GM19455 (cell line): ENCODE results near the gene SMAD6.

Source experiments
- ATAC-seq: cut with Tn5 transposase; IDR thresholded peaks from one replicate; pipeline ENCODE4 v1.9.1; 2021; ENCODE audit not compliant: unreplicated experiment

SMAD6 gene

DNA sequence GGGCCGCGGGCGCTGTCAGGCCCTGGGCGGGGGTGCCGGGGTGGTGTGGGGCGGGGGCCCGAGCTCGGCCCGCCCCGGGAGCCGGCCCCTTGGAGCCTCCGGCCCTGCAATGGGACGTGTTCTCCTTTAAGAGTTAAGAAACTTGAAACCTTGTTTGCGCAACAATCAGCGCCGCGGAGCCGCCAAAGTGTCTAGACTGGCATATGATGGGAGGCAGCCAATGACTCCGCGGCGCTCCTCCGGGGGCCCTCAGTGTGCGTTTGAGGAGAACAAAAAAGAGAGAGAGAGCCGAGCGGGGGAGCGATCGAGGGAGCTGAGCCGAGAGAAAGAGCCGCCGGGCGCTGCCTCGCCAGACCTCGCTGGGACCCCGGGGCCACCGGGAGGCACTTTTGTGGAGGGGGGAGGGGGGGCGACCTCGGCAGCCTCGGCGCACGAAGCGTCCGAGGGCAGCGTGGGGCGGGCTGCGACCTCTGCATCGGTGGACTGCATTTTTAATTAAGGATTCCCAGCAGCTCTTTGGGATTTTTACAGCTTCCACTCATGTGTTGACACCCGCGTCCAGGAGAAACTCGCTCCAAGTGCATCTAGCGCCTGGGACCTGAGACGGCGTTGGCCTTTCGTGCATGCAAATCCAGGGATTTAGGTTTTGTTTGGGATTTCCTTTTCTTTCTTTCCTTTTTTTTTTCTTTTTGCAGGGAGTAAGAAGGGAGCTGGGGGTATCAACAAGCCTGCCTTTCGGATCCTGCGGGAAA lies at the start of gene SMAD6:
Gene SMAD6 (plus strand): TSS at position 202 of the 752 bp plus-strand sequence. CDS start 1,023 bp downstream, outside the sequence.
- no peak for ATAC-seq

DNA sequence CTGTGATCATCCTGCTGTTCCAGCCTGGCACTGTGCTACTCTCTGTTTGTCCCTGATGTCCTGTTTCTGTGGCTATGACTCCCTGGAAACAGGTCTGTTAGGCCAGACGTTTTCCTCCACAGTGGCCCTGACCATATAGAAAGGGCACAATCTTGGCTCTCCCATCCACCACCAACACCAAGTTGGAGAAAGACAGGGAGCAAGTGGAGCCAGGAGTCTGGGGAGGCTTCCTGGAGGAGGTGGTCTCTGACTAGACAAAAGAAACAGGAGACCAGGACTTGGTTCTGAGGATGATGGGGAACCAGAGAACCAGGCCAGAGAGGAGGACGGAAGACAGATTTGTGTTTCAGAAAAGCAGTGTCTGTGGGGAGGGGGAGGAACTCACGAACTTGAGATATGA lies 49.2 kb upstream of the SMAD6 start:
- ATAC-seq: no peak

DNA sequence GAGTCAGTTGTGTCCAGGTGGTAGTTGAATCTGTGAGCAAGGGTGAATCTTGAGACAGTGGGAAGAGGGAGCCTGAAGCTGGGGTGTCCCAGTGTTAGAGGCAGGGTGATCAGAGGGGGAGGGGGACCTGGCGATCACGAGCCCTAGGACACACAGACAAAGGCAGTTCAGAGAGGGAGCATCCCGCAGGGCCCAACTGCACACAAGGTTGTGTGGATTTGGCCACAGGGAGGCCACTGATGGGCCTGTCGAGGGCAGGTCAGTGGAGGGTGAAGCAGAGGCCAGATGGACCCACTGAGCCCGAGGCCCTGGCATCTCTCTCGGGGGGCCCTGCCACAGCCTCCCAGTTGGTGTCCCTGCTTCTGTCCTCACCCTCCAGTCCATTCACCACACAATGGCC lies 48.6 kb upstream of the SMAD6 start:
- ATAC-seq: no peak

DNA sequence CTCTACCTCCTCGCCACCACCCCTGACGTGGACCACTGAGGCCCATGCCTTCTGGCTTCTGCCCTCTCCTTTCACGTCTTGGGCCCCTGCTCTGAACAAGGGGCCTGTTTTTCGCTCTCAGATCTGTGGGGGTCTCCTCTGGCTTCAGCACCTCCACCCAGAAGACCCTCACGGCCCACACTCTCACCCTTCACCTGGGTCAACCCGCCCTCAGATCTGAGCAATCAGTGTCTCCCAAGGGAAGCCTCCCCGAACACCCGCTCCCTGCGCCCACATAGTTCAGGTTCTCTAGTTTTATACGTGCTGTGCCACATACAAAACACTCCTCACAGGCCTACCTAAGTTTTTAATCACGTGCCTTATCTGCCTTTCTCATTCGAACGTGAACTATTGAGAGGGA lies 48.2 kb upstream of the SMAD6 start:
- no peak for ATAC-seq

DNA sequence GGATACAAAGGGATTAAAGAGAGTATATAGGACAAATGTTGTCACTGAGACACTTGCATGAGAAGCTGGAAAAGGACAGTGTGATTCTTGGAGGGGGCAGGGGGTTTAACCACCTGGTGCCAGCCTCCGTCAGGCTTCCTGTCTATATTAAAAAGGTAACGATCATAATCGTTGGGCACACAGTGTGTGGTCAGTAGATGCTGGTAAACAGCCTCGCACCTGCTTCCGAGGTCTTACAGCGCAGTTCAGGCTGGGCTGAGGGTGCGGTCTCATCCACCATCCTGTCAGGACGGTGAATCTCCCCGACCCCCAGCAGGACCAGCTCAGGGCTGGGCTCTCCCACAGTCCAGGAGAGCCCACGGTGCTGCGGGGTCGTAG lies 47.7 kb upstream of the SMAD6 start:
- no peak for ATAC-seq

DNA sequence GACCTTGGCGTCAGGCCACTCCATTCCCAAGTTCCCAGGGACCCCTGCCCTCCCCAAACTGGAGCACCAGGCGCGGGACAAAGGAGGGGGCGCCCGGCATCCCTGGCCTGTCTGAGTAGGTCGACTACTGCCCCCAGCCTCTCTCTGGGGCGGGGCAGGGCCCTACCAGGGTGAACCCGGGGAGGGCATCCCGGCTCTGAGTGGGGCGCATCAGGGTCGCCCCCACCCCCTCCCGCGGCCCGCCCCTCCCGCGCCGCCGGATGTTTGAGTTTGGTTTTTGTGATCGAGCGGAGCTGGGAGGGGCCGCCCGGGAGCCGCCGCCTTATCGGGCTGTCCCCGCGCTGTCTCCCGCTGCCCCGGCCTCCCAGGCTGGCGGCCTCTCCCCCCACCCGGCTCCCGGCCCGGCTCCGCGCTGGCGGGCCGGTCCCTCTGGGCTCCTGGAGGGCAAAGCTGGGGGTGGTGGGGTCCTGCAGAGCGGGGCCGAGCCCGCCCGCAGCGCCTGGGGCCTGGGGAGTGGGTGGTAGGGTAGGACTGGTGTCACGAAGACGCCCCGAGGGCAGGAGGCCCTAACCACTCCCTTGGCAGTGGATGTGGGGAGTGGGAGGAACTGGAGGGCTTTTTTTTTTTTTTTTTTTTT lies 47.2 kb upstream of the SMAD6 start:
- ATAC-seq: no peak

DNA sequence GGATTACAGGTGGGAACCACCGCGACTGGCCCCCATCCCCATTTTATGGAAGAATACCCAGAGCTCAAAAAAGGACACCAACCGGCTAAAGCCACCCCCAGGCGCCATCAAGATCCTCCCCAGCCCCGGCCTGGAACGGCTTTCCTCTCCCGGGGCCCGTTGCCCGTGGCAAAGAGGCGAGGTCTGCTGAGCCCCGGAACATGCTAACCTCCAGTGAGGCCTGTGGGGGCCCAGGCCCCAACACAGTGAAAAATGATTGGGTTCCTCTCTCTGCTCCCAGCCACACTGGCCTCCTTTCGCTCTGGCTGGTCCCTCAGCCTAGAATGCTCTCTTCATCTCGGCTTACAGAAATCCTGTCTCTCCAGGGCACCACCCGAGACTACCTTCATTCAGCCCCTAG lies 46.5 kb upstream of the SMAD6 start:
- no peak for ATAC-seq

DNA sequence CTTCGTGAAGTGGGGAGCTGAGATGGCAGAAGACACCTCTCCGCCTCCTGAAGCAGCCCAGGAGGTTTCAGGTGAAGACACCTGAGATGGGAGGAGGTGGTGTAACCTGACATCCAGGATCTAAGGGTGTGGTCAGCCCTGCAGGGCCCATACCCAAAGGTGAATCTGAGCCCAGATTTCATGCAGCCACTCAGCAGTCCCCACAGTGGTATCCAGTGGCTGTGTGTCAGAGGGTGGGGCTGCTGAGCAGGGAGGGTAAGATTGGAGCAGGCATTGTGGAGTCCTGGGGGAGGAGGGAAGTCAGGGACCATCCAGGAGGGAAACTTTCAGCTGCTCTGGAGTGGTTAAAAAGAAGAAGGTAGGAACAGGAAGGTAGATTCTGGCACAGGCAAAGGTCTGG lies 46.0 kb upstream of the SMAD6 start:
- no peak for ATAC-seq

DNA sequence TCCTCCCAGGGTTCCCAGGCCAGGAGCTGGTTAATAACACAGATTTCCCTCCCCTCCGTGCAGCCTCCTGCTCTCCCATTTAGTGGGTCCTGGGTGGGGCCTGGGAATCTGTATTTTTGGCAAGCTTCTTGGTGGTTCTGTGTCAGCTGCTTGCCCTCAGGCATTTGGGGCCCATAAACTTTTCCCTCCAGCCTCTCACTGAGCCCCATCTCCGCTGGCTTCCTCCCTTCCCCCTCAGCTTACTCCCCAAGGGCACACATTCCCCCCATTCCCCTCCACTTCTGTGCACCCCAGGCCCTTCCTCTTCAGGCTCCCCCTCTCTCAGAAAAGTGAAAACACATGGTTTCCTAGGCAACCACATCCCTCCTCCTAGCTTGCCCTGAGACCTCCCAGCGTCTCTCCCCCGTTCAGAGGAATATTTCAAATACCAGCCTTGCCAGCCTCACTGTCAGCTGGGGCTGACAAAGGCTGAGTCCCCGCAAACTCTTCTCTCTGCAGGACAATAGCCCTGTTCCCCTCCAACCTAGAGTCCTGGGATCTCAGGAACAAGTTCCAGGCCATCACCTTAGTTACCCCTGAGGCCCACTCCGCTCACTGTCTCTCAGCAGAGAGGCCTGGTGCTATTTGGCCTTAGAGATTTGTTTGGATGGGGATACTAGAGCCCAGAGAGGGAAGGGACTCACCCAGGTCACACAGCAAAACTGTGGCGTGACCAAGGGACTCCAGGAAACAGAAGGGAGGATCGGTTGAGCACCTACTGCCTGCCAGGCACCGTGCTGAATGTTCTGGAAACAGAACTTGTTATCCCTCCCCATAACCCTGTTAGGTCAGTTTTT lies 44.6 kb upstream of the SMAD6 start:
- no peak for ATAC-seq

DNA sequence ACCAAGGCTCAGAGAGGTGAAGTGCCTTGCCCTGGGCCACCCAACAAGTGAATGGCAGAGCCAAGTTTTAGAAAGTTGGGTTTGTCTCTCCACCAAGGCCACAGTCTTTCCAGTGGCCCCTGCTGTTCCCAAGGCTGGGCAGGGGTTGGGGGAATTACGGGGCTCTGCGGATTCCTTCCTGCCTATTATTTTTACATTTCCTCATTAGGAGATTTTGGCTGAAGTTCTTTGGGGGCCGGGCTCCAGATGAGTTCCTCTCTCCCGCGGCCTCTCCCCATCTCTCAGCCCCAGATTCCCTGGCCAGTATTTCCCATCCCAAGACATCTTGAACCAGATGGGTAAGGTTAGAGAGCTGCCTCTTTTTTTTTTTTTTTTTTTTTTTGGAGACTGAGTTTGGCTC lies 44.0 kb upstream of the SMAD6 start:
- no peak for ATAC-seq

DNA sequence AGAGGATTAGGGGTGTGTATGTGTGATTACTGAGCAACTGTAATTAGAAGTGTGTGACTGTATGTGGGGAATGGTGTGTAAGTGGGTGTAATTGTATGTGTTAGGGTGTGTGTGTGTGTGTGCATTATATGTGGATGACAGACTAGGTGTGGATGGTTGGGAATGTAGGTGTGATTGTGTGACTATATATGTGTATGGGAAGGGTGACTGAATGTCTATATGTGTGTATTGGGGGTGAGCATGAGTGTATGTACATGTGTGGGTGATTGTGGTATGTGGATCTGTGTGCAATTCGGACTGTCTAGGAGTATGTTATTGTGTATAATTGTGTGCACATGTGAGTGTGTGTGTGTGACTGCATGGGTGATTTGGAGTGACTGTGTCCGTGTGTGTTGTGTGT lies 43.2 kb upstream of the SMAD6 start:
- ATAC-seq: no peak

DNA sequence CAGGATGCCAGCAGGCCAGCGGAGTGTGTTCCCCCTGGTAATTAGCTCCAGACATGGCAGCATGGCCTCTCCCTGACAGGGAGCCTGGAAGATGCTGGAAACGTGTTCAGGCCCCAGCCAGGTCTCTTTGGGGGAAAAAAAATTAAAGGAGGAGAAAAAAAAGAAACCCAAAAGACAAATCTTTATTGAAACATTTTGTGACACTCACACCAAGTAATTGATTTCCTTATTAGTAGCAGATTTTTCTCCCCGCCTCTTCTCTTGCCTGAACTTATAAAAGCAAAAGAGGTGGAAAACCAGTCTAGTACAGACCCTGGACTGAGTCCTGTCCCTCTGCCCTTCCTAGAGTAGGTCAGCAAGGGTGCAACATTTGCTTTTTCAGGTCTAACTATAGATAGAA lies 42.7 kb upstream of the SMAD6 start:
- no peak for ATAC-seq

DNA sequence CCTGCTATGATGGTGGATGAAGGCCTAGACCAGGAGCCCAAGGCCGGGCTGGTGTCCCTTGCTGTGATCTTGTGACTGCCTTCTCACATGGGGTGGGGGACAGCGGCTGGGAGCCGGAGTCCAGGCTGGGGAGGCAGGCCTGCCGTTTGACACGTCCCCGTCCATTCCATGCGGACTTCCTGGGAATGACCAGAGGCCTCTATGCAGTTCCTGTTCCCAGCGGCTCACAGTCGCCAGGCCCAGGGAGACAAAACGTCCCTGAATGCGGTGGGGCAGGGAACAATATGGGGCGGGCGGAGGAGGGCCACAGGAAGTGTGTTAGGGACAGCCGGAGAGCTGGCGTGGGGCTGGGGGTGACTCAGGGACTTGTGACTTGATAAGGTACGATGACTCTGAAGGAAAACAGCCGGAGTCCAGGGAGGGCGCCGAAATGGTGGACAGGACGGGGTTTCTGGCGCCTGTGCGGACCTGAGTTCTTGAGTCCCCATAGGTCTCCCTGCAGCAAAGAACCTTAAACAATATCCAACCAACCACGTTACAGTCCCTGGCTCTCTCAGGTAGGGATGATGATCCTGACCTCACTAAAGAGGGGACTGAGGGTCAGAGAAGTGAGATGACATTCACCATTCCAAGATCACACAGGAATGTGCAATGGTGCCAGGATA lies 40.5 kb upstream of the SMAD6 start:
- ATAC-seq: no peak

DNA sequence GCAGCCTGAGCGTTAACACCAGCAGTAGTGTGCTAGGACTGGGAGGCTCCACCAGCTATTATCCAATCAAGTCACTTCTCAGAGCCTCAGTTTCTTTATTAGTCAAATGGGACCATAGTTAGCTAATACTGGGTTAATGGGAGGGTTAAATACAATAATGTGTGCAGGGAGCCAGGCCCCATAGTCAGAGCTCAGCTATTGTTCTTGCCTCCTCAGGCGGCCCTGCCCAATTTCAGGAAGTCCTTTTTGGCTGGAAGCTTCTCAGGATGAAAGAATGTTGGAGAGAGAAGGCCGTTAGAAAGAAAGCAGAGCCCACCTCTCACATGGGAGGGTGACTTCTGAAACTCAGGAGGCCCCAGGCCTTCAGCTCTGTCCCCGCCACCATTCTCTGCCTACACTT lies 39.5 kb upstream of the SMAD6 start:
- ATAC-seq: no peak

DNA sequence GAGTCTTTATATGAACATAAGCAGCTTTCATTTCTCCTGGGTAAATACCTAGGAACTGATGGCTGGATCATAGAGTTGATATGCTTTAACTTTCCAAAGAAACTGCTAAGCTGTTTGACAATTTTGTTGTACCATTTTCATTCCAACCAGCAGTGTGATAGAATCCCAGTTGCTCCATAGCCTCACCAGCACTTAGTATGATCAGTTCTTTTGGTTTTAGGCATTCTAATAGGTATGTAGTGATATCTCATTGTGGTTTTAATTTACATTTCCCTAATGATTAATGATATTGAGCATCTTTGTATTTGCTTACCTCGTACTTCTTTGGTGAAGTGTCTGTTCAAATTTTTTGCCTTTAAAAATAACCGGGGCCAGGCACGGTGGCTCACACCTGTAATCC lies 38.4 kb upstream of the SMAD6 start:
- no peak for ATAC-seq

DNA sequence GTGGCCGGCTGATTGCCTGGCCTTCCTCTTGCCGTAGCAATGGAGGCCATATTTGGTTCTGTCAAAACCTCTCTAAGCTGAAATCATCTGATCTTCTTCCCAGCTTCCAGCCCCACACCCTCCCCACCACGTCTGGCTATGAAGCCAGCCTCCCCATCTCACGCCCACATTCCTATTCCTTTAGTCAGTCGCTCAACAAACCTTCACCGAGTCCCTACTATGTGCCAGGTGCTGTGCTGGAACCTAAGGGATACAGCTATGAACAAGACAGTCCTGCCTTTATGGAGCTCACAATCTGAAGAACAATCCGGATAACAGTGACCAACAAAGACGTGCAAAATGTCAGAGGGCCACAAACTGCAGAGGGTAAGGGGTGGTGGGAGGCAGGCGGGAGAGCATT lies 31.9 kb upstream of the SMAD6 start:
- ATAC-seq: no peak

DNA sequence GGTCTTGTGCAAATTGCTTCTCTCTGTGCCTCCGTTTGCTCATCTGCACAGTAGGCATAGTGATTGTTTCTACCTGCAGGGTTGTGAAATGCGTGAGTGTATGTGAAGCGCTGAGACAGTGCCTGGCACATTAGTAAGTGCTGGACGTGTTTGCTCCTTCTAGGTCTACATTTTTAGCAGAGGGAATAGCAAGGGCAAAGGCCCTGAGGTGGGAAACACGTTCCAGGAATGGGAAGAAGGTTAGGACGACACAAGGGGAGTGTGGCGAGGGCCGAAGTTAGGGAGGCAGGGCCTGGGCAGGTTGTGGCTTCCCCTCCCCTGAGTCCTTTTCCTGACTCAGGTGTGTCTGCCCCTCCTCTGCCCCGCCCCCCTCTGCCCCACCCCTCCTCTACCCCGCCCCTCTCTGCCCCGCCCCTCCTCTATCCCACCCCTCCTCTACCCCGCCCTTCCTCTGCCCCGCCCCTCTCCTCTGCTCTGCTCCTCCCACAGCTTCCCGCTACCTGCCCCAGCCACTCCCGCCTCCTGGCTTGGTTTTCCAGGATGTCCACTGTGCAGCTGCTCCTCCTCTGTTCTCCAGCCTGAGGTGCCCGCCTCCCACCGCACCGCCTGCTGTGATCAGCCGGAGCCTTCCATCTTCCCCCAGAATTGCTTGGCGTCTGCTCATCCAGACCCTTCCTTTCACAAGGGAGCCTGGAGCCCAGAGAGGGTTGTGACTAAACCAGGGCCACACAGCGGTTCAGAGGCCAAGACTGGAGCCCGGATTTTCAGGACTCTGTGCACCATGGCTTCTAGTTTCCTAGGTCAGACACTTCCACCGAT lies 31.1 kb upstream of the SMAD6 start:
- ATAC-seq: no peak

DNA sequence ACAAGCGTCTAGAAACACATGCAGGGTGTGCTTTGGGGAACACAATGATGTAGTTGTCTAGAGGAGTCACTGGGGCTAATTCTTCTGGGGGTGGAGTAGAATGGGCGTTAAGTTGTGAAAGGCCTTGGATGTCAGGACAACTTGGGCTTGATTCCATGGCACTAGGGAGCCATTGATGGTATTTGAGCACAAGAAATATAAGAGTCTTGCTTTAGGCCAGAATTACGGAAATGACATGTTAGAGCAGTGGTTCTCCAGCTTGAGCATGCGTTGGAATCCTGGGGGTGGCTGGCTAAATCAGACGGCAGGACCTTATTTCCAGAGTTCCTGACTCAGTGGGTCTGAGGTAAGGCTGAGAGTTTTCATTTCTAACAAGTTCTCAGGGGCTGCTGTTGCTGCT lies 29.2 kb upstream of the SMAD6 start:
- ATAC-seq: no peak

DNA sequence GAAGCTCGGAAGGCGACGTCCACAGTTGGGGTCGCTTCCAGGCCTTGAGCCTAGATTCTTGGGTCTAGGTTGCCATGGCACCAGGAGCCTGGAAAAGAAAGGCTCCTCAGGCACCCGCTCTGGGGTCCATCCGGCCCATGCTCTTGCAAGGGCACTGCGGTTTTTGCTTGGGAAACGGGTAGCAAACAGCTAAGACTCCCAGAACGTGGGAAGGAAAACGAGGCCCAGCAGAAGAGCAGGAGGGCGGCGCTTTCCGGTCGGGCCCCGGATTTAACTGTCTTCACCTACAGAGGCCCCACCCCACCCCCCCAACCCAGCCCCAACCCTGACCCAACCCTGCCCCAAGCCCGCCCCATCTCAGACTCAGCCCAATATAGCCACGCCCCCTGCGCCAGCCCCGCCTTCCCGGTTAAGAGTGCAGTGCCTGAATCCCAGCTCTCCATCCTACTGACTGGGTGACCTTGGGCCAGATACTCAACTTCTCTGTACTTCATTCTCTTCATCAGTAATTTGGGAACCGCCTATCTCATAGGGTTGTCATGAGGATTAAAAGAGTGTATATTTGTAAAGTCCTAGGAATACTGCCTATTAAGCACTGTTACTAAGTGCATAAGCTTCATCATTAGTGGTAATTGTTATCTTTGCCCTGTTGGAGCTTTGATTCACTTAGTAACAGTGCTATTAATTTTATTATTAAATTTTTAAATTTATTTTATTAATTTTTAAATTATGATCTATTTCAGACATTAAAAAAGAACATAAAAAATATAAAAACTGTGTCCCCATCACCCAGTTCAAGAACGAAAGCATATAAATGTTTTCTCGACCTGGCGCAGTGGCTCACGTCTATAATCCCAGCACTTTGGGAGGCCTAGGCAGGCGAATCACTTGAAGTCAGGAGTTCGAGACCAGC lies 28.4 kb upstream of the SMAD6 start:
- no peak for ATAC-seq

DNA sequence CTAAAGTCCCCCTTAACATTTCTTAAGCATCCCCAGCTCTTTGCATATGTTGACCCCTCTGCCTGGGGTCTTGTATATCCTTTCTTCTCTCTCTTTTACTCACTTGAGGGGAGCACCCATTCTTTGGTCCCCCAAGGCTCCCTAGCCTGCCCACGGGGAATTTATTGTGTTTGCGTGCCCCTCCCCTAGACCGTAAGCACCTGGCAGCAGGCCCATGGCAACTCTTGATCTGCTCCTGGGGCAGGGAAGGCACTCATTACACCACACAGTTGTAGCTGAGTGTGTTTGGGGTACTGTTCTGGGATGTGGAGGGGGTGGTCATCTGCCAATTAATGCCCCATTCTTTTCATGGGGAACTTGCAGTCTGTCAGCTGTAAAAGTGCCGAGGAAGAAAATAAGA lies 27.3 kb upstream of the SMAD6 start:
- ATAC-seq: no peak
